T-helper 1 cell treated with Interleukin-12 subunit alpha and Interleukin-12 subunit beta and Interleukin-4 antibody, amounts not matched to agents 30 μg/mL and 1 μg/mL, for 36 hours (primary cell): ENCODE data around the gene GGCT.

Experiments
- H3K27ac Mint-ChIP-seq: one replicate; pipeline ENCODE4 v1.8.0; 2021; ENCODE audit warnings: mild to moderate bottlenecking, mixed read lengths
- H3K27me3 Mint-ChIP-seq: one replicate; pipeline ENCODE4 v1.8.0; 2021; ENCODE audit warnings: low read depth, mixed read lengths
- H3K36me3 Mint-ChIP-seq: one replicate; pipeline ENCODE4 v1.8.0; 2021; ENCODE audit warnings: low read depth, mixed read lengths
- H3K4me1 Mint-ChIP-seq: one replicate; pipeline ENCODE4 v1.8.0; 2021; ENCODE audit warnings: low read depth, mixed read lengths
- H3K4me3 Mint-ChIP-seq: one replicate; pipeline ENCODE4 v1.8.0; 2021; ENCODE audit warnings: mild to moderate bottlenecking, moderate library complexity, mixed read lengths
- H3K9me3 Mint-ChIP-seq: one replicate; pipeline ENCODE4 v1.8.0; 2021; ENCODE audit warnings: mixed read lengths

Gene GGCT

DNA sequence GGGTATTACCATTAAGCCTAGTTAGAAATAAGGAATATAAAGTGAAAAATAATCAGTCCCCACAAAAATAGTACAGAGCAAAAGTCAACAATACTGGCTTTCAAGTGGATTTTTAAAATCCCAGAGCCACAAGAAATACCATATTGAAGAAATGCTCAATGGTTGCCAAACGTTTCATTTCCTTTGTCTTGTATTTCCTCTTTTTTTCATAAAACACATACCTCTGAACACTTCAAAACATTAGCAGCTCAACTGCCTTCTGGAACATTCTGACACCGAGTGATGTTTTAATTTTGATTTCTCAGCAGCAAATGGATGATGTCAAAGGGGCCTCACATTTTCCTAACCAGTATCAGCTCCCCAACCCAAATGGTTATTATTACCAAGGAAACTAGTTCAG, 36.6 kb downstream of the GGCT start:
- H3K36me3 Mint-ChIP-seq, result peaks cover 13% of the 10 kb centered on the region

DNA sequence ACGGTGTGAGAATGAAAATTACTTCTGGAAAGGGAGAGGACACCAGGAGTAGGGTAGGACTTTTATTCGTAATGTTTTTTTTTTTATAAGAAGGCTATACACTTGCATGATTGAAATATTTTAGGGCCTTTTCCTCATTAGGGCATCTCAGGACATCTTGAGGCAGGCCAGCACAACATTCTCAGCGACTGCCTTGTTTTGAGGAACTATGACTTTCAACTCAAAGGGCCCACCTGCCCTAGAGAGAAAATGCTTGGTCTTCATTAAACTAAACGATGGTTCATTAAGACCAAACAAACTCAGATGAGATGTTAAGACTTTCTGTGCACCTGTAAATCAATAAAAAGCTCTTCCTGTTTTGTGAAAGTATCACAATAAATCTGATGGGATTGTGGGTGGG, 37.4 kb downstream of the GGCT start:
- Mint-ChIP-seq H3K9me3 (no peaks in the 10 kb centered on the region), H3K4me3 (no peak overlapping the region), H3K27ac (no peak overlapping the region), H3K4me1 (peaks cover 47% of the 10 kb centered on the region), H3K36me3 (peaks cover 8% of the 10 kb centered on the region), H3K27me3 (no peaks in the 10 kb centered on the region)

More for the DNA sequence above, 36.6 kb downstream of the GGCT start:
- peak overlapping the region; percentile 5 for H3K27ac Mint-ChIP-seq
- H3K27me3 Mint-ChIP-seq, result no peaks in the 10 kb centered on the region
- H3K4me3 Mint-ChIP-seq, result no peak overlapping the region
- no peaks in the 10 kb centered on the region for H3K9me3 Mint-ChIP-seq
- peaks cover 52% of the 10 kb centered on the region for H3K4me1 Mint-ChIP-seq

- Mint-ChIP-seq H3K36me3 (peaks cover 7% of the 10 kb centered on the region), H3K4me3 (no peak overlapping the region), H3K27me3 (no peaks in the 10 kb centered on the region), H3K27ac (no peak overlapping the region), H3K4me1 (peaks cover 38% of the 10 kb centered on the region), H3K9me3 (no peaks in the 10 kb centered on the region)
Measured at GRCh38 chr7:30466266-30466665, 38.4 kb downstream of the GGCT start.

DNA sequence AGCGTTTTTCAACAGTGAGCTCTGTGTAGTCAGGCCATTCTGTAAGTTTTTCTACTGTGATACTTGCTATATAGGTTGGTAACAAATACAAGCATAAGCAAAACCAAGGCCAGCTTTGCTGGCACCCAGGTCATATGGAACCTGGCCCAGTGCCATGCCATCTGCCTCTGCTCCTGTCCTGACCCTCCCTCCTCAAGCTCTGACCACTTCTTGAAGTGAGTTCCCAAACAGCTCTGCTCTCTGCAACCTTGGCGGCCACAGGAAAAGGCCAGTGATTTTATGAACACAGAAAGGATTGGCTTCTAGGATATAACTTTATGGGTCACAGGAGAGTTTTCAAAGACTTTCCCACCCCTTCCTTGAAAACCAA, 38.8 kb downstream of the GGCT start:
- H3K27me3 Mint-ChIP-seq, result no peaks in the 10 kb centered on the region
- H3K9me3 Mint-ChIP-seq, result no peaks in the 10 kb centered on the region
- peaks cover 33% of the 10 kb centered on the region for H3K4me1 Mint-ChIP-seq
- no peak overlapping the region for H3K4me3 Mint-ChIP-seq
- H3K36me3 Mint-ChIP-seq, result peaks cover 7% of the 10 kb centered on the region
- H3K27ac Mint-ChIP-seq, result no peak overlapping the region

DNA sequence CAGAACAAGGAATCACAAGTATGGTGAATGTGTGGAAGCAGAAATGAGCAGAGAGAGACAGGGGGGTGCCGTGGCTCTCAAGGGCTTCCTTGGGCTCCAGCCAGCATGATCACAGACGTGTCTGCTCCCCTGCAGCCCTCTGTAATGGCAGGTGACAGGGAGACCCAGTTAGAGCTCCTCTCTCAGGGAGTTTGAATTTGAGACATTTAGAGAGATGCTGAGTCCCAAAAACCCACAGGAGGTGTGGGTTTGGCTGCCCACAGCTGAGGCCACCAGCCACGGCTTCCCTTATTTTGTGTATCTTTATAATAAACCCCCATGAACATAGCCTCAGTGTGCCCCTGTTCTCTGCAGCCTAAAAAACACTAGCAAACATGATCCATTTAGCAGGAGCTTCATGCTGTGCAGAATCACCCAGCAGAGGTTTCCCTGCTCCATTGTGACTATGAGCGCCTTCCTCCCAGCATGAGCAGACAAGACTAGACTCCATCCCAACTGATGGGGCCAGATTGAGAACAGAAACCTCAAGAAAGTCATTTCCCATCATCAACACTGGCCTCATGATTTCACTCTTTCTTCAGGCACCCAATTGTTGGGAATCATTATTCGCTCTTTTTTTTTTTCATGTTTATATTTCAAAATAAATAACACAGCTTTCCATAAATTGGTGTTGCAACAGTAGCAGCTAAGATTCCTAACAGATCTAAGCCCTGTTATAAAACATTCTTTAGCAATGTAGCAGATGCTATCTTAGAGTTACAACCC, 39.4 kb downstream of the GGCT start:
- no peaks in the 10 kb centered on the region for H3K9me3 Mint-ChIP-seq
- H3K4me1 Mint-ChIP-seq, result peaks cover 28% of the 10 kb centered on the region
- H3K27ac Mint-ChIP-seq, result no peak overlapping the region
- no peak overlapping the region for H3K4me3 Mint-ChIP-seq
- H3K36me3 Mint-ChIP-seq, result peaks cover 7% of the 10 kb centered on the region
- H3K27me3 Mint-ChIP-seq, result no peaks in the 10 kb centered on the region

GRCh38 chr7:30464231-30464671, 40.4 kb downstream of the GGCT start:
- no peak overlapping the region for H3K4me3 Mint-ChIP-seq
- peaks cover 25% of the 10 kb centered on the region for H3K4me1 Mint-ChIP-seq
- no peak overlapping the region for H3K27ac Mint-ChIP-seq

DNA sequence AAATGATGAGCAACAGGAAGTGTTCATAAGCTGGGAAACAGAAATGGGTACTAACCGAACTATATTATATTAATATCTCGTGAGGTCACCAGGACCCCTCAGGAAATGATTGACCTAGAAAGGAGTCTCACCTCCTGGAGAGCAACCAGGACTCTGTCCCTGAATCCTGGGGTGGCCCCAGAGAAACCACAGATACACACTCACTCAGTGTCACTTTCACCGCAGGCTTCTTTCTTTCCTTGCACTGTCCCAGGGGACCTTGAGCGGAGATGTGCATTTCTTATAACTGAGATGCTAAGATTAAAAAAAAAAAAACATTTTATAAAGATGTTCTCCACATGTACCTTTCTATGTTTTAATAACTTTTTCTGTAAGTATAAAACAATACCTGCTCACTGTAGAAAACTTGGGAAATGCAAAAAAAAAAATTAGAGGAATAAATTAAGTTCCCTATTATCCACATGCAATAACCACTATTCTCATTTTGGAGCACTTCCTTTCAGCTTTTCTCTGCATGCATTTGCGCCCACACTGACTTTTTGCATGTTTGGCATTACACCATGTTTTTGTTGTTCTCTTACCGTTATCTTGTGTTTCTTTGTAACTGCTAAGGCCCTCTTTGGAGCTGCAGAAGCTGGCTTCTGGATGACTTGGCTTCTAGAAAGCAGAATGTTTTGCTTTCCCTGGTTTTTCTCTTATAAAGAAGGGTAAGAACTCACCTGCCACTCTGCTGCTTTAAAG, 41.1 kb downstream of the GGCT start:
- H3K36me3 Mint-ChIP-seq, result peaks cover 5% of the 10 kb centered on the region
- no peak overlapping the region for H3K27ac Mint-ChIP-seq
- H3K4me1 Mint-ChIP-seq, result peaks cover 19% of the 10 kb centered on the region
- H3K4me3 Mint-ChIP-seq, result no peak overlapping the region
- H3K27me3 Mint-ChIP-seq, result no peaks in the 10 kb centered on the region
- no peaks in the 10 kb centered on the region for H3K9me3 Mint-ChIP-seq

More at GRCh38 chr7:30464231-30464671, 40.4 kb downstream of the GGCT start:
- Mint-ChIP-seq H3K9me3 (no peaks in the 10 kb centered on the region), H3K27me3 (no peaks in the 10 kb centered on the region), H3K36me3 (peaks cover 10% of the 10 kb centered on the region)

GRCh38 chr7:30462179-30462578, 42.5 kb downstream of the GGCT start:
- no peaks in the 10 kb centered on the region for H3K9me3 Mint-ChIP-seq
- peaks cover 7% of the 10 kb centered on the region for H3K36me3 Mint-ChIP-seq
- H3K27ac Mint-ChIP-seq, result no peak overlapping the region
- H3K27me3 Mint-ChIP-seq, result no peaks in the 10 kb centered on the region
- peaks cover 11% of the 10 kb centered on the region for H3K4me1 Mint-ChIP-seq
- no peak overlapping the region for H3K4me3 Mint-ChIP-seq

GRCh38 chr7:30460246-30460633, 44.4 kb downstream of the GGCT start:
- Mint-ChIP-seq H3K4me1 (peaks cover under 1% of the 10 kb centered on the region), H3K27ac (no peak overlapping the region), H3K36me3 (peaks cover 12% of the 10 kb centered on the region), H3K27me3 (no peaks in the 10 kb centered on the region), H3K9me3 (no peaks in the 10 kb centered on the region), H3K4me3 (no peak overlapping the region)

DNA sequence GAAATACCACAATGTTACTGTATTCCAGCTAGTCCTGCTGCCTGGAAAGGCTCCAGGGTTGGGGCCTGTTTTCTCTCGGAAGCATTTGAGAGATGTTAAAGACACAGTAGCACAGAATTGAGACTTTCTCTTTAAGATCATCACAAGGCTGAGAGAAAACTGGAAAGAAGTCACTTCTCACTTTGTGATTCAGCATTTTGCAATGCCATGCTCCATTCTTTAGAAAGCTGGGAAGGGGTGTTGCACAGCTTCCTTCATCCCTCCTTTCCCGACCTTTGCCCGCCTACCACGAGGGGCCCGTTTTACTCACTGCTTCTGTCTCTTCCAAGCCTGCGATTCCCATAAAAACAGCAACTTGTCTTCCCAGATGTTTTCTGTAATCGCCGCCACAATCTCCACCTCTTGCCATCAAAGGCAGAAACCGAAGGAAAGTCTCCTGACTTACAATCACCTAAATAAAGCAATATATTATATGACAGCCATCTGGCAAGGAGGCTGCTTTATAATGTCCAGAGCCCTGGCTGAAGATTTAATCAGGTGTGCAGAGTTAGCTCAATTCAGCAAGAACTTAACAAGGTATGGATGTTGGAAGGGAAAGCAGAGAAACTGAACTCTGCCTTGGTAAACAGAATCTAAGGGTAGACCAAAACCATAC, 44.9 kb downstream of the GGCT start:
- no peaks in the 10 kb centered on the region for H3K27me3 Mint-ChIP-seq
- H3K9me3 Mint-ChIP-seq, result no peaks in the 10 kb centered on the region
- H3K4me3 Mint-ChIP-seq, result no peak overlapping the region
- peaks cover 12% of the 10 kb centered on the region for H3K36me3 Mint-ChIP-seq
- no peaks in the 10 kb centered on the region for H3K4me1 Mint-ChIP-seq
- H3K27ac Mint-ChIP-seq, result no peak overlapping the region

DNA sequence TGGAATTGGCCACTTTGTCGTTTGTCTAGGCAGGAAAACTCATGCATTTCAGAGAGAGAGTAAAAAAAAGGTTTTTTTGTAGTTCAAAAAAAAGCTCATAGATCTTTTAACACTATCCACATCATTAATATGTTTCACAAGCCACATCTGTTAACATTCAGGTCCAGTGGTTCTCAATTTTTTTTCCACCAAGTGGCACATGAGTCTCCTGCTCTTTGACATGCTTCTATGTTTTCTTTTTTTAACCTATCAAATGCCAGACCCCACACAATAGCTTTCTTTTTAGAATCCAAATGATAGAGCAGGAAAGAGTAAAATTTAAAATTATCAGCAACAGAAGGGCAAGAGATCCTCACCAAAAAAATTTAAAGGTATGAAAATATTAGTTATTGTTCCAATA, 46.3 kb downstream of the GGCT start:
- H3K27me3 Mint-ChIP-seq, result no peaks in the 10 kb centered on the region

GRCh38 chr7:30453921-30454320, 50.7 kb downstream of the GGCT start:
- Mint-ChIP-seq H3K9me3 (no peaks in the 10 kb centered on the region), H3K27ac (no peak overlapping the region), H3K4me1 (peaks cover 4% of the 10 kb centered on the region), H3K4me3 (no peak overlapping the region), H3K36me3 (peaks cover 15% of the 10 kb centered on the region), H3K27me3 (no peaks in the 10 kb centered on the region)

More for the DNA sequence above, 46.3 kb downstream of the GGCT start:
- no peaks in the 10 kb centered on the region for H3K9me3 Mint-ChIP-seq
- no peaks in the 10 kb centered on the region for H3K4me1 Mint-ChIP-seq
- H3K36me3 Mint-ChIP-seq, result peaks cover 14% of the 10 kb centered on the region
- no peak overlapping the region for H3K4me3 Mint-ChIP-seq
- H3K27ac Mint-ChIP-seq, result no peak overlapping the region

- Mint-ChIP-seq H3K36me3 (peaks cover 13% of the 10 kb centered on the region), H3K27ac (no peak overlapping the region), H3K27me3 (no peaks in the 10 kb centered on the region), H3K4me1 (peaks cover 4% of the 10 kb centered on the region), H3K4me3 (no peak overlapping the region), H3K9me3 (no peaks in the 10 kb centered on the region)
Measured at GRCh38 chr7:30453016-30453415, 51.6 kb downstream of the GGCT start.

GRCh38 chr7:30452280-30452930, 52.2 kb downstream of the GGCT start:
- Mint-ChIP-seq H3K36me3 (peaks cover 13% of the 10 kb centered on the region), H3K27me3 (no peaks in the 10 kb centered on the region), H3K9me3 (no peaks in the 10 kb centered on the region), H3K4me1 (peaks cover 4% of the 10 kb centered on the region), H3K27ac (no peak overlapping the region), H3K4me3 (no peak overlapping the region)
